Measurements from ENCODE around the gene ABLIM1.

The ABLIM1 gene

GRCh38 chr10:114544045-114544659 lies 113.9 kb downstream of the ABLIM1 start:
- Histone ChIP-seq H3K9me3 (ENCODE audit: control insufficient read depth, insufficient read depth, low read depth, low read length) (no peaks in the 10 kb centered on the region), H3K36me3 (ENCODE audit: control insufficient read depth in 2 of 2, insufficient read depth in 1 of 2, low read length in 2 of 2) (no peaks in the 10 kb centered on the region), H3K27ac (ENCODE audit: extremely low read depth, low read depth, low read length) (no peak overlapping the region), H3K4me3 (ENCODE audit: low read depth, low read length) (no peak overlapping the region), H3K4me1 (ENCODE audit: control insufficient read depth, insufficient read depth, low read length) (no peaks in the 10 kb centered on the region)
- CTCF ChIA-PET = interaction anchor here (0.6 to 1.0 kb wide), 4 partner anchors 91 to 586 kb away, joined by 3 read pairs; no protein-coding TSS in a partner anchor
- POLR2A ChIA-PET = no interaction called here
- TF ChIP-seq ZNF501 (tag by site-specific recombination; IDR thresholded peaks at IDR 0.05) (no peak), HOXD13 (CRISPR knock-in tag; IDR thresholded peaks at IDR 0.05; ENCODE audit: borderline replicate concordance) (no peak), ZNF677 (tag by site-specific recombination; IDR thresholded peaks at IDR 0.05) (no peak), ZFP37 (tag by site-specific recombination; IDR thresholded peaks at IDR 0.05) (no peak)

- Histone ChIP-seq H3K4me3 (ENCODE audit: low read depth, low read length) (no peak overlapping the region), H3K4me1 (ENCODE audit: control insufficient read depth, insufficient read depth, low read length) (no peaks in the 10 kb centered on the region), H3K27ac (ENCODE audit: extremely low read depth, low read depth, low read length) (no peak overlapping the region), H3K9me3 (ENCODE audit: control insufficient read depth, insufficient read depth, low read depth, low read length) (no peaks in the 10 kb centered on the region), H3K36me3 (ENCODE audit: control insufficient read depth in 2 of 2, insufficient read depth in 1 of 2, low read length in 2 of 2) (no peaks in the 10 kb centered on the region)
- CTCF ChIA-PET = interaction anchor here (0.5 to 1.0 kb wide), 3 partner anchors 151 to 864 kb away, joined by 3 read pairs; no protein-coding TSS in a partner anchor
- TF ChIP-seq SP3 (tag by site-specific recombination; IDR thresholded peaks at IDR 0.05) (no peak), ZNF433 (tag by site-specific recombination; IDR thresholded peaks at IDR 0.05; ENCODE audit: low read depth) (no peak), ZBTB17 (tag by site-specific recombination; IDR thresholded peaks at IDR 0.05) (no peak), ZNF555 (tag by site-specific recombination; conservative IDR thresholded peaks at IDR 0.05) (no peak)
- POLR2A ChIA-PET = no interaction called here
Measured at GRCh38 chr10:114543456-114543855, 114.6 kb downstream of the ABLIM1 start.

GRCh38 chr10:114542373-114542772 lies 115.7 kb downstream of the ABLIM1 start:
- Histone ChIP-seq H3K4me3 (ENCODE audit: low read depth, low read length) (no peak overlapping the region), H3K4me1 (ENCODE audit: control insufficient read depth, insufficient read depth, low read length) (no peaks in the 10 kb centered on the region), H3K27ac (ENCODE audit: extremely low read depth, low read depth, low read length) (no peak overlapping the region), H3K36me3 (ENCODE audit: control insufficient read depth in 2 of 2, insufficient read depth in 1 of 2, low read length in 2 of 2) (no peaks in the 10 kb centered on the region), H3K9me3 (ENCODE audit: control insufficient read depth, insufficient read depth, low read depth, low read length) (no peaks in the 10 kb centered on the region)
- ChIA-PET CTCF (no interaction called here), POLR2A (no interaction called here)
- TF ChIP-seq ZNF366 (tag by site-specific recombination; conservative IDR thresholded peaks at IDR 0.05) (peak; percentile 67), SCRT1 (tag by site-specific recombination; IDR thresholded peaks at IDR 0.05; ENCODE audit: borderline replicate concordance) (peak; percentile 61; the same call in 1 of the 2 replicates), ZNF544 (tag by site-specific recombination; IDR thresholded peaks at IDR 0.05) (no peak), ZNF513 (tag by site-specific recombination; IDR thresholded peaks at IDR 0.05) (peak; percentile 85), SCRT2 (tag by site-specific recombination; IDR thresholded peaks at IDR 0.05) (peak; percentile 71), ZNF133 (tag by site-specific recombination; IDR thresholded peaks at IDR 0.05) (no peak)

- TF ChIP-seq CTCF (tag by site-specific recombination; IDR thresholded peaks at IDR 0.05) = no peak
- TF ChIP-seq BCL11A (tag by site-specific recombination; IDR thresholded peaks at IDR 0.05; ENCODE audit: low read depth) = no peak
- TF ChIP-seq ZBTB6 (tag by site-specific recombination; IDR thresholded peaks at IDR 0.05) = no peak
- TF ChIP-seq YY2 (tag by site-specific recombination; IDR thresholded peaks at IDR 0.05) = no peak
- ChIA-PET POLR2A (no interaction called here), CTCF (no interaction called here)
- Histone ChIP-seq H3K36me3 (ENCODE audit: control insufficient read depth in 2 of 2, insufficient read depth in 1 of 2, low read length in 2 of 2) (no peaks in the 10 kb centered on the region), H3K4me3 (ENCODE audit: low read depth, low read length) (no peak overlapping the region), H3K4me1 (ENCODE audit: control insufficient read depth, insufficient read depth, low read length) (no peaks in the 10 kb centered on the region), H3K9me3 (ENCODE audit: control insufficient read depth, insufficient read depth, low read depth, low read length) (no peaks in the 10 kb centered on the region), H3K27ac (ENCODE audit: extremely low read depth, low read depth, low read length) (no peak overlapping the region)
Measured at GRCh38 chr10:114541797-114542160, 116.3 kb downstream of the ABLIM1 start.
